Activated T-cell treated with anti-CD3 and anti-CD28 coated beads, Interleukin-2, amount 50 U/mL, for 72 hours (primary cell): Measurements from ENCODE around the gene PHACTR3. TPM values are rescaled to one million over a fixed set of nuclear protein-coding genes. Genes with fewer than 3 reads are reported as not detected.
"Not testable (repeated sequence)": the region's sequence is repeated elsewhere in the genome, so short reads cannot be mapped to it uniquely, and the experiment has no call there.

Source experiments
- ATAC-seq, 2 donors: fragments of 150-1000 bp; cut with Tn5 transposase; replicated peaks in 1 of 2; 2 replicates each; pipeline ENCODE4 v1.10.0; 2021; ENCODE audit warnings: moderate library complexity in 2 of 2, mild to moderate bottlenecking in 1 of 2
- DNase-seq, 2 donors: peaks; one replicate each; pipeline ENCODE4 v3.0.0; 2021 to 2022; ENCODE audit warnings: mixed read lengths in 1 of 2
- H3K27ac Mint-ChIP-seq: one replicate; pipeline ENCODE4 v1.8.0; 2022; ENCODE audit warnings: mild to moderate bottlenecking, moderate library complexity, mixed read lengths
- H3K27me3 Mint-ChIP-seq: one replicate; pipeline ENCODE4 v1.8.0; 2022; ENCODE audit warnings: low read depth, mixed read lengths
- H3K36me3 Mint-ChIP-seq, 2 donors: one replicate each; pipeline ENCODE4 v1.8.0; 2022; ENCODE audit warnings: mixed read lengths in 2 of 2, mild to moderate bottlenecking in 1 of 2; ENCODE audit not compliant: insufficient read depth in 2 of 2
- H3K4me1 Mint-ChIP-seq: one replicate; pipeline ENCODE4 v1.8.0; 2022; ENCODE audit warnings: low read depth, mixed read lengths
- H3K4me3 Mint-ChIP-seq, 2 donors: one replicate each; pipeline ENCODE4 v1.8.0; 2022; ENCODE audit warnings: mild to moderate bottlenecking in 2 of 2, mixed read lengths in 2 of 2, moderate library complexity in 2 of 2
- H3K9me3 Mint-ChIP-seq, 2 donors: one replicate each; pipeline ENCODE4 v1.8.0; 2022; ENCODE audit warnings: mixed read lengths in 2 of 2
- total RNA-seq, 2 donors: library from RNA; stranded (reverse); gene quantifications; one replicate each; pipeline ENCODE4 v1.2.3, GENCODE V29; 2022

Gene PHACTR3
- total RNA-seq, 2 donors from 2014 or later: not detected

DNA sequence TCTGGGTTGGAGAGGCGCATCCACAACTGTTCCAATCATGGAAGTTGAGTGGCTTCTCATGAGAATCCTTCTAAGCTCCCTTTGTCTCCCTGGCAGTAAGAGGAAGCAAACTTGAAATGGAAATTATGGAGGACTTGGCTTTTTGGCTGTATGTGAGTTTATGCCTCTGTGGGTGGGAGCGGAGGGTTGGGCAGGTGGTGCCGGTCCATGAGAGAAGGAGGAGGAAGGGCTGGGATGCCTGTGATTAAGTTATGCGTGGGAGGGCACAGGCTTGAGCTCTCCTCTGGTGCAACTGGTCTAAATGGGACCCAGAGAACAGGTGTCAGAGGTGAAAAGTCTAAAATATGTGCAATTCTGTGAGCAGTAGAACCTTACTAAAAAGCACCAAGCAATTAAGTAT is 2.2 kb downstream of the PHACTR3 start:
- ATAC-seq (no peak), DNase-seq (no peak)
- Mint-ChIP-seq H3K36me3 (no peaks in the 10 kb centered on the region), H3K9me3 (no peaks in the 10 kb centered on the region), H3K4me3 (no peak overlapping the region), H3K27me3 (peaks cover 49% of the 10 kb centered on the region), H3K27ac (no peak overlapping the region), H3K4me1 (no peaks in the 10 kb centered on the region)

DNA sequence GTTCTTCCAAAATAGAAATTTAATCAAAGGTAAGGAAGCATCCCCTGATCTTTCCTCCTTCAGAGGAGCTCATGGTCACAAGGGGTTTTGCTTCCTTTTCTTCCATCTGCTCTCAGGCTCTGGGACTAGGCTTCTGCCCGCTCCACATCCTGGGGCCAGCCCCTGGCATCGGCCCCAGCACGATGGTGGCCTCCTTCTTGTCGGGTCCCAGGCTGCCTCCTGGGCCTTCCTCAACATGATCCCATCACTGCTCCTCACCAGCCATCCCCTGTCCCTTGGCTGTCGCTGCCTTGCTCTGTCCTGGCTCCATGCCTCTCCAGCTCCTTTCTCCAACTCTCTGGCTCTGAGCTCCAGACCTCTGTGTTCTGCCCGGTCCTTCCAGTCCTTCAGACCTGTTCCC is 4.1 kb downstream of the PHACTR3 start:
- H3K4me3 Mint-ChIP-seq: no peak overlapping the region
- no peaks in the 10 kb centered on the region for H3K9me3 Mint-ChIP-seq
- no peak for DNase-seq
- no peak overlapping the region for H3K27ac Mint-ChIP-seq
- ATAC-seq: no peak
- H3K4me1 Mint-ChIP-seq: no peaks in the 10 kb centered on the region
- no peaks in the 10 kb centered on the region for H3K36me3 Mint-ChIP-seq
- peaks cover 41% of the 10 kb centered on the region for H3K27me3 Mint-ChIP-seq

DNA sequence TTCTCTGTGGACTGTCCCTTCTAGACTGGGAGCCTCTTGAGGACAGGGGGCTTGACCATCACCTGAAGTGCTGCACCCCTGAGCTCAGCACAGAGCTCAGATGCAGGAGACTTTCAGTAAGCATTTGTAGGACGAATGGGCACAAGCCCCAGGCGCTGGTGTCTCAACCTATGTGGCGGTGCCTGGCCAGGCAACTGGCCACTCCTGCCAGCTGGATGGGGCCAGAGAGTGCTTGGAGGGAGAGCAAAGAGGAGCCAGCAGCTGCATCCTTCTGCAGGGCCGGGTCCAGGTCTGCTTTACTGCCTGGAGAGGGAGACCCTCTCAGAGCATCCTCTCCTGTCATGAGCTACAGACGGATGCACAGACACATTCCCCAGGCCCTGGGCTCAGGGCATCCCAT is 4.5 kb downstream of the PHACTR3 start:
- ATAC-seq (no peak), DNase-seq (no peak)
- Mint-ChIP-seq H3K27me3 (peaks cover 36% of the 10 kb centered on the region), H3K9me3 (no peaks in the 10 kb centered on the region), H3K4me3 (no peak overlapping the region), H3K4me1 (no peaks in the 10 kb centered on the region), H3K36me3 (no peaks in the 10 kb centered on the region), H3K27ac (no peak overlapping the region)

DNA sequence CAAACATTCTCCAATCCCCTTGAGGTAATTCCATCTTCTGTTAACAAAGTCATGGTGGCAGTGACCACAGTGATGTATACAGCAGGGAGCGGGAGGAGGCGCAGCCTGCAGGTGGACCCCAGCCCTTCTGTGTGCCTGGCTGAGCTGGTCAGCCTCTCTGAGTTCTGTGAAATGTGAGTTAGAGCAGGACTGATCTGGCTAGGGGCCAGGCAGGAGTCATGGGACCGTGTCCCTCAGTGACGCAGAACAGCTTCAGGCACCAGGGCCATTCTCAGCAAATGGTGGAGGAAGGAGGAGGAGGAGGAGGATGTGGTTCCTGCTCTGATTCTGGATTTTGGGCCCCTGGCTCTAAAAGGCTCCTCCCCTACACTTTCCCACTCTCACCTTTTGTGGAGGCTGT is 6.9 kb downstream of the PHACTR3 start:
- no peak for ATAC-seq
- no peaks in the 10 kb centered on the region for H3K36me3 Mint-ChIP-seq
- H3K4me1 Mint-ChIP-seq: no peaks in the 10 kb centered on the region
- no peak overlapping the region for H3K4me3 Mint-ChIP-seq
- H3K27me3 Mint-ChIP-seq: peaks cover 31% of the 10 kb centered on the region
- no peak for DNase-seq
- no peaks in the 10 kb centered on the region for H3K9me3 Mint-ChIP-seq
- no peak overlapping the region for H3K27ac Mint-ChIP-seq

DNA sequence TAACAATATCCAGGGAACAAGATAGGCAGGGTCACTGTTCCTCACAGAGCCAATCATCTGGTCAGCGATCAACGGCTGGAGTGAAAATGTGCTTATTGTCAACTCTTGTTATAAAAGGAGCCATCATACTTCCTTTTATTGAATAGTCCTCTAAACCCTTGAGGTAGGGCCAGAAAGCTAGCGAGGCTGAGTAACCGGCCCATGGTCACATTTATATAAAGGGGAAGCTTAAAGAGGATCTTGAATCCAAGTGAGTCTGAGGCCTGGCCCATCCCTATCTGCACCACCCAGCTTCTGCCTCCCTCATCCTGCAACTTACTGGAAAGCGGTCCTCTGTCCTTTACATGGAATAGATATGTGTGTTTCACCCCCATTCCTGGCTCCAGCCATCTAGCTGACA is 9.5 kb downstream of the PHACTR3 start:
- no peak for DNase-seq
- H3K4me3 Mint-ChIP-seq: no peak overlapping the region
- H3K36me3 Mint-ChIP-seq: no peaks in the 10 kb centered on the region
- H3K27ac Mint-ChIP-seq: no peak overlapping the region
- ATAC-seq: no peak
- no peaks in the 10 kb centered on the region for H3K9me3 Mint-ChIP-seq
- H3K27me3 Mint-ChIP-seq: peaks cover 24% of the 10 kb centered on the region
- H3K4me1 Mint-ChIP-seq: no peaks in the 10 kb centered on the region

DNA sequence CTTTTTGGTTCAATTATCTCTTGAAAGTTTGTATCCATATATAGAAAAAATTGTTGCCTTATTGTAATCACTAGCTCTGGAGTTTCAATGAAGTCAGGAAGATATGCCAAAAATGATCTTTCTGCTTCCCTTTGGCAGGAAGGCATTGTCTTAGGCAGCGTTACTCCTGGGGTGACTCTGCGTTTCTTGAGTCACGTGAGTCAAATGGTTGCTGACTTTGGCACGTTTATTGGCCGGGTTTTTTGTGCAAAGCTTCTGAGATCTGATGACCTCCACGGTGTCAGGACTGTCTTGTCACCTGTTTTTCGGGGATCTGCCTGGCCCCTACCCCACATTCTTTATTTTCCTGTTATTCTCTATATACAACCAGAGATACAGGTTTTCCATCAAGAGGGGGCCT is 10.4 kb downstream of the PHACTR3 start:
- H3K36me3 Mint-ChIP-seq: no peaks in the 10 kb centered on the region
- no peak overlapping the region for H3K4me3 Mint-ChIP-seq
- ATAC-seq: no peak
- no peak for DNase-seq
- H3K9me3 Mint-ChIP-seq: no peaks in the 10 kb centered on the region
- peaks cover 17% of the 10 kb centered on the region for H3K27me3 Mint-ChIP-seq
- no peak overlapping the region for H3K27ac Mint-ChIP-seq
- H3K4me1 Mint-ChIP-seq: no peaks in the 10 kb centered on the region

DNA sequence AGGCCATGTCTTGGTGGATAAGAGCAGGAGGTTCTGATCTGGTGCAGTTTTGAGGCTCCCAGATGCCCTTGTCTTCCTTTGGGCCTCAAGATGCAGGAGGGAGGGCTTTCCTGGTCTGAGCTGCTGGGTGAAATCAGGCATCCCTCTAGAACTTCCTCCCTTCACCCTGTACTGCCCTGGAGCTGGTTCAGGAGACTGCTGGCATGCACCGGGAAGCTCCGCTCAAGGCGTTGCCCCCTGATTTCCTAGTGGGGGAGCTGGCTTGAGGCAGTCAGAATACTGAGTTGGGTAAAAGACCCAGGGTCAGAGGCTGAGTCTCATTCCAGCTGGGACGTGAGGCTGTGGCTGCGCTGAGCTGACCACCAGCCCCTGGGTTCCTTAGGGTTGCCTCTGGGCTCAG is 12.0 kb downstream of the PHACTR3 start:
- no peaks in the 10 kb centered on the region for H3K9me3 Mint-ChIP-seq
- H3K4me1 Mint-ChIP-seq: no peaks in the 10 kb centered on the region
- H3K27me3 Mint-ChIP-seq: peaks cover 25% of the 10 kb centered on the region
- no peak overlapping the region for H3K27ac Mint-ChIP-seq
- H3K36me3 Mint-ChIP-seq: no peaks in the 10 kb centered on the region
- no peak for DNase-seq
- ATAC-seq: no peak
- H3K4me3 Mint-ChIP-seq: no peak overlapping the region

DNA sequence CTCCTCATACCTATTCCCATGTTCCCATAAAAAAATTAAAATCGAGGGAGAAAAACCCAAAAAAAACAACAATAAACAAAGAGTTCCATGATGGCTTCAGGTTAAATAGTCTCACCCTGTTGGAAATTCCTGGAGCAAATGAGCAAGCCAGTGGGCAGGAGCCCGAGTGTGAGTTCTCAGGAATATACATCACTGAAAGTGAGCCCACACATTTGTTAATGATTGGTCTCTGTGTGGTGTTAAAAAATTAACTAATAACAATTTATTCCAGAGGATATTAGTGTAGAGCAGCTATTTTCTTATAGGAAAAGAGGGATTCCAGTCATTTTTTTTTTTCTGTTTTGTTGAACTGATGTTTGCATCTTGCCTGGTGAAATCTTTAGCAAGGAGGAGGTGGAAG is 12.9 kb downstream of the PHACTR3 start:
- no peaks in the 10 kb centered on the region for H3K36me3 Mint-ChIP-seq
- H3K4me3 Mint-ChIP-seq: no peak overlapping the region
- no peak overlapping the region for H3K27ac Mint-ChIP-seq
- H3K9me3 Mint-ChIP-seq: no peaks in the 10 kb centered on the region
- H3K4me1 Mint-ChIP-seq: no peaks in the 10 kb centered on the region
- DNase-seq (no peak), ATAC-seq (no peak)
- H3K27me3 Mint-ChIP-seq: peaks cover 25% of the 10 kb centered on the region

DNA sequence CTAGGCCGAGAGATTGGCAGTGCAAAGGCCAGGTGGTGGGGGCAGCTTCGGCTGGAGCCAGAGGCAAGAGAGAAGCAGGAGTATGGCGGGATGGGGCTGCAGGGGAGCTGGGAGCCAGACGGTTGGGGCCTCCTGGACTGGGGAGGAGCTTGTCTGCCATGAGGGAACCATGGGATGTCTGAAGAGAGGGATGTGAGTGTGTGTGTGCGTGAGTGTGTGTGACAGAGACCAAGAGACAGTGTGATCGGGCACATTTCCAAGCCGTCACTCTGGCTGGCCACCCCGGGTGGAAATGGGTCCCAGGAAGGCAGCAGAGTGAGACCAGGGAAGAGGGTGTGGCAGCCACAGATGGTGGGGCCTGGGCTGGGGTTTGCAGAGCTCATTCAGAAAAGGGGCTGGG is 13.8 kb downstream of the PHACTR3 start:
- ATAC-seq: no peak
- Mint-ChIP-seq H3K27ac (no peak overlapping the region), H3K4me3 (no peak overlapping the region), H3K36me3 (no peaks in the 10 kb centered on the region), H3K27me3 (peaks cover 25% of the 10 kb centered on the region), H3K4me1 (no peaks in the 10 kb centered on the region), H3K9me3 (no peaks in the 10 kb centered on the region)
- DNase-seq: no peak

DNA sequence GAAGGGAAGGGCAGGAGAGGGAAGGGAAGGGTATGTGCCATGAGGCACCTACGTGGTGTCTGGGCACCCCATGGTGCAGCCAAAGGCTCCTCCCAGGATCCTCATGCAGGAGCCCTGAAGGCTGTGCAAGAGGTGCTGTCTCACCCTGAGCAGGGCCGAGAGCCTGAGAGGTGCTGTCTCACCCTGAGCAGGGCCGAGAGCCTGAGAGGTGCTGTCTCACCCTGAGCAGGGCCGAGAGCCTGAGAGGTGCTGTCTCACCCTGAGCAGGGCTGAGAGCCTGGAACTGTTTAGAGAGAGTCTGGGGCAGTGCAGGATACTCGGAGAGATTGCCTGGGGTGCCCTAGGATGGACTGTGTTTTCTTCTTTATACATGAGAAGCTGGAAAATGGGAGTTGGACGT is 14.2 kb downstream of the PHACTR3 start:
- DNase-seq, H3K36me3 Mint-ChIP-seq, H3K27ac Mint-ChIP-seq, H3K4me3 Mint-ChIP-seq, ATAC-seq, H3K9me3 Mint-ChIP-seq, H3K4me1 Mint-ChIP-seq: not testable (repeated sequence)
- H3K27me3 Mint-ChIP-seq: peaks cover 25% of the 10 kb centered on the region

DNA sequence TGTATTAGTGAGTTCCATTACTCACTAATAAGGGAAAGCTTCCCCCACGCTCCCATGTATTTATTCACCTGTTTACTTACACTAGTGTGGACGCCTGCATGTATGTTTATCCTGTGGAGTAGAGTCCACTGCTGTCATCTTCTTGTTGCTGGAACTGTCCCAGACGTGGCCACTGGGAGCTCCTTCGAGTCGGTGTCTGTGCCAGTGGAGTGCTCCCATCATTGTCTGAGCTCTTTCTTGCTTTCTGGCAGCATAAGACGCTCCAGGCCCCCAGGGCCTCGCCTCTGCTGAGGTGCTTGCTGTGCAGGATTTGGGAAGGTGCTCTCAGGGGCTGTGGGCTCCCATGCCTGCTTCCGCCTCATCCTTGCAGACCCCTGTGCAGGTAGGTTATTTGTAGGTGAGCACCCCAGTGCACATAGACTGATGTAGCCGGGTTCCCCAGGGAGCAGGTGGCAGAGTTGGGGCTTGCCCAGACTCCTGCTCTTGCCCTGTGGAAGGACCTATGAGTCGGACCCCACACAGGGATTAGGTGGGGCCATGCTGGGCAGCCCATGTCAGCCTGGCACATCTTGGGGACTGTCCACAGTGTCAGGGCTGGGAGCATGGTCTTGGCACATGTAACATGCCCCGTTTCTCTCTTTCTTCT is 16.6 kb downstream of the PHACTR3 start:
- ATAC-seq (no peak), DNase-seq (no peak)
- Mint-ChIP-seq H3K4me1 (no peaks in the 10 kb centered on the region), H3K9me3 (no peaks in the 10 kb centered on the region), H3K27ac (no peak overlapping the region), H3K27me3 (peaks cover 25% of the 10 kb centered on the region), H3K4me3 (no peak overlapping the region), H3K36me3 (no peaks in the 10 kb centered on the region)

DNA sequence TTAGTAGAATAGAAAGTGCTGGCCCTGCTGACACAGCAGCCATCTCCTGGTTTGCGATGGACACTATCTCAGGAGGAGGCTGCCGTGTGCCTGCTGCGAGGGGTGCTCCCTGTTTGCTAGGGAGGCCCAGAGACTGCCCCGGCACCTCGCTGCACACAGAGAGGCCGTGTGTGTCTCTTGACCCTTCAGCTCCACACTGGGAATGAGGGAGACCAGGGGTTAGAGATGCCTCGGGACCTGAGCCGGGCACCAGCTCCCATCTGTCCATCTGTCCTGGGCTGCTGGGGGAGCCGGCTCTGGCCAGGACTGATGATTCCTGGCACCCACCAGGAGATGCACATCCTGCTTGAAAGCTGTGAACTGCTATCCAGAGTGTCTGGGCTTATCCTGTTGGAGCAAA is 18.2 kb downstream of the PHACTR3 start:
- H3K4me1 Mint-ChIP-seq: no peaks in the 10 kb centered on the region
- H3K4me3 Mint-ChIP-seq: no peak overlapping the region

DNA sequence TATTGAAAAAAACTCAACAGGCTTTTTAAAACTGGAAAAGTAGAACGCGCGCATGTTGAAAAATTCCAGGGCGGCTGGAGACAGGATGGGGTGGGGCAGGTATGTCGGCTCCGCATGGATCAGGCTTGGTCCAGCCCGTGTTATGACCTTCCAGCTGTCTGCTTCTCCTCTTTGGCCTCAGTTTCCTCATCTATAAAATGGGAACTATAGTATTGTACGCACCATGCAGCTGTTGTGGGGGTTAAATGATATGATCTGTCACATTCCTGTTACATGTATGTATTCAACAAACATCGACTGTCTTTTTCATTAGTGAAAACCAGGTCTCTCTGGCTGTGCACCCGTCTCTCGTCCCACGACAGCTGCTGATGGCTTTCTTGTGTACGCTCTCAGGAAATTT is 18.8 kb downstream of the PHACTR3 start:
- Mint-ChIP-seq H3K27me3 (peaks cover 14% of the 10 kb centered on the region), H3K4me3 (no peak overlapping the region), H3K27ac (no peak overlapping the region), H3K36me3 (no peaks in the 10 kb centered on the region), H3K9me3 (no peaks in the 10 kb centered on the region), H3K4me1 (no peaks in the 10 kb centered on the region)
- DNase-seq (no peak), ATAC-seq (no peak)

More for the DNA sequence above, 18.2 kb downstream of the PHACTR3 start:
- Mint-ChIP-seq H3K9me3 (no peaks in the 10 kb centered on the region), H3K36me3 (no peaks in the 10 kb centered on the region), H3K27me3 (peaks cover 20% of the 10 kb centered on the region), H3K27ac (no peak overlapping the region)
- ATAC-seq (no peak), DNase-seq (no peak)

DNA sequence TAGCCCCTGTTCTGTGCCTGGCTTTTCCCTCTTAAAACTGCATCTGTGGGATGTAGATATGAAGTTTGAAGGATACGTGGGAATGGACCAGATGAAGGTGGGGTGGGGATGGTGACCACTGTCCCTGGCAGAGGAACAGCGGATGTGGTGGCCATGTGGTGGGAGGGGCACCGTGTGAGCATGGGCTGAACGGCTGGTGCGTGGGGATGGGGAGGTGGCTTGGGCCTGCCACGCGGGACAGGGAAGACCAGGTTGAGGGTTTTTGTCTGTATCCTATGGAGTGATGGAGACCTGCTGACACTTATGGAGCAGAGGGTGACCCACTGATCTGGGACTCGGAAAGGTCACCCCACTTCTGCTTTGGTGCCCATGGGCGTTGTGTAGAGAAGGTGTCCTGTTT is 19.2 kb downstream of the PHACTR3 start:
- H3K4me3 Mint-ChIP-seq: no peak overlapping the region

More for the DNA sequence above, 19.2 kb downstream of the PHACTR3 start:
- Mint-ChIP-seq H3K27me3 (peaks cover 10% of the 10 kb centered on the region), H3K27ac (no peak overlapping the region), H3K9me3 (no peaks in the 10 kb centered on the region), H3K4me1 (no peaks in the 10 kb centered on the region), H3K36me3 (no peaks in the 10 kb centered on the region)
- ATAC-seq: no peak
- DNase-seq: no peak
